ENCODE results near the gene TDRD1. TPM values are rescaled to one million over a fixed set of nuclear protein-coding genes. Genes with fewer than 3 reads are reported as not detected.

TDRD1 gene
- total RNA-seq, 1 donor from 2014 or later, result 0.04 TPM

- Histone ChIP-seq H3K9ac (no peak overlapping the region), H3K36me3 (no peaks in the 10 kb centered on the region), H2AFZ (replicated peaks) (no peak overlapping the region), H3K4me1 (peaks cover 4% of the 10 kb centered on the region), H3K4me2 (no peak overlapping the region), H3F3A (ENCODE audit: low read depth) (no peaks in the 10 kb centered on the region), H3K9me3 (ENCODE audit: low read depth) (no peaks in the 10 kb centered on the region), H3K27me3 (no peaks in the 10 kb centered on the region), H3K4me3 (no peak overlapping the region), H4K20me1 (ENCODE audit: low read depth) (no peaks in the 10 kb centered on the region), H3K79me2 (ENCODE audit: low read depth) (no peaks in the 10 kb centered on the region), H3K27ac (no peak overlapping the region)
- no peak for DNase-seq (ENCODE audit: low spot score)
- peaks cover 20% of the 10 kb centered on the region for H3K4me1 Mint-ChIP-seq
- TF ChIP-seq EZH2 (IDR thresholded peaks at IDR 0.05), result no peak
- no peak for TF ChIP-seq CTCF (IDR thresholded peaks at IDR 0.05)
- TF ChIP-seq EZH2phosphoT487 (IDR thresholded peaks at IDR 0.05), result no peak
- no peaks in the 10 kb centered on the region for H3K36me3 Mint-ChIP-seq
- no peak overlapping the region for H3K4me3 Mint-ChIP-seq
- peaks cover 5% of the 10 kb centered on the region for H3K9me3 Mint-ChIP-seq
- H3K27me3 Mint-ChIP-seq (ENCODE audit: insufficient read depth, low read depth), result peaks cover 8% of the 10 kb centered on the region
- H3K27ac Mint-ChIP-seq, result no peak overlapping the region
These were observed 79.2 kb downstream of the TDRD1 start for GRCh38 chr10:114258274-114258840.

- Histone ChIP-seq H3K27ac (no peak overlapping the region), H3K4me1 (peaks cover 4% of the 10 kb centered on the region), H4K20me1 (ENCODE audit: low read depth) (no peaks in the 10 kb centered on the region), H3K79me2 (ENCODE audit: low read depth) (no peaks in the 10 kb centered on the region), H3K4me2 (no peak overlapping the region), H3K27me3 (no peaks in the 10 kb centered on the region), H3K4me3 (no peak overlapping the region), H3F3A (ENCODE audit: low read depth) (no peaks in the 10 kb centered on the region), H3K9ac (no peak overlapping the region), H3K36me3 (no peaks in the 10 kb centered on the region), H2AFZ (replicated peaks) (no peak overlapping the region), H3K9me3 (ENCODE audit: low read depth) (no peaks in the 10 kb centered on the region)
- Mint-ChIP-seq H3K4me3 (no peak overlapping the region), H3K4me1 (peaks cover 19% of the 10 kb centered on the region), H3K27ac (no peak overlapping the region), H3K9me3 (peaks cover 3% of the 10 kb centered on the region), H3K27me3 (ENCODE audit: insufficient read depth, low read depth) (peaks cover 4% of the 10 kb centered on the region), H3K36me3 (no peaks in the 10 kb centered on the region)
- no peak for TF ChIP-seq EZH2phosphoT487 (IDR thresholded peaks at IDR 0.05)
- TF ChIP-seq EZH2 (IDR thresholded peaks at IDR 0.05), result no peak
- TF ChIP-seq CTCF (IDR thresholded peaks at IDR 0.05), result no peak
- no peak for DNase-seq (ENCODE audit: low spot score)
These were observed 80.7 kb downstream of the TDRD1 start for GRCh38 chr10:114259824-114260223.

DNA sequence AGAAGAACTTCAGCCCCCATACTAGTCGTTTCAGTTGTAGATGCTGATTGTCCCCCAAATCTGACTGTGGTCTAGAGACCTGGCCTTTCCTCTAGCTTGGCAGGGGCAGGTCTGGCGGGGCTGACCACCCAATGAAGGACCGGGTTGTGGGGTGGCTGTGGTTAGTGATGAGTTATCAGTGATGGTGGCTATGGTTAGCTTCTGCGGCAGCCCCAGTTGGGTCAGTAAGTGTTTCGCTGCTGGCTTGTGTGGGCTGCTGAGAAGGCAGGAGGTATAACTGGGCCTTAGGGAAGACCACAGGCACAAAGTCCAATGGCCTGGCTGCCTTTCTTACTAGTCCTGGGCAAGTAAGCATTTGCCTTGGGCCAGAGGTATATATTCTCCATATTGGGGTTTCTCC is 81.2 kb downstream of the TDRD1 start:
- Mint-ChIP-seq H3K27ac (no peak overlapping the region), H3K4me1 (peaks cover 19% of the 10 kb centered on the region), H3K36me3 (no peaks in the 10 kb centered on the region), H3K9me3 (peaks cover 3% of the 10 kb centered on the region), H3K27me3 (ENCODE audit: insufficient read depth, low read depth) (peaks cover 4% of the 10 kb centered on the region), H3K4me3 (no peak overlapping the region)
- Histone ChIP-seq H3K27ac (no peak overlapping the region), H2AFZ (replicated peaks) (no peak overlapping the region), H3K4me3 (no peak overlapping the region), H3F3A (ENCODE audit: low read depth) (no peaks in the 10 kb centered on the region), H3K36me3 (no peaks in the 10 kb centered on the region), H3K9ac (no peak overlapping the region), H3K27me3 (no peaks in the 10 kb centered on the region), H3K79me2 (ENCODE audit: low read depth) (no peaks in the 10 kb centered on the region), H4K20me1 (ENCODE audit: low read depth) (no peaks in the 10 kb centered on the region), H3K9me3 (ENCODE audit: low read depth) (no peaks in the 10 kb centered on the region), H3K4me1 (peaks cover 4% of the 10 kb centered on the region), H3K4me2 (no peak overlapping the region)
- DNase-seq (ENCODE audit: low spot score), result no peak
- TF ChIP-seq EZH2phosphoT487 (IDR thresholded peaks at IDR 0.05) (no peak), EZH2 (IDR thresholded peaks at IDR 0.05) (no peak), CTCF (IDR thresholded peaks at IDR 0.05) (no peak)
